ENCODE data around the gene AGBL4. TPM values are rescaled to one million over a fixed set of nuclear protein-coding genes. Genes with fewer than 3 reads are reported as not detected.

AGBL4 gene
- total RNA-seq, 6 experiments from 2014 or later = 0.06 to 1.8 (median 0.93) TPM

DNA sequence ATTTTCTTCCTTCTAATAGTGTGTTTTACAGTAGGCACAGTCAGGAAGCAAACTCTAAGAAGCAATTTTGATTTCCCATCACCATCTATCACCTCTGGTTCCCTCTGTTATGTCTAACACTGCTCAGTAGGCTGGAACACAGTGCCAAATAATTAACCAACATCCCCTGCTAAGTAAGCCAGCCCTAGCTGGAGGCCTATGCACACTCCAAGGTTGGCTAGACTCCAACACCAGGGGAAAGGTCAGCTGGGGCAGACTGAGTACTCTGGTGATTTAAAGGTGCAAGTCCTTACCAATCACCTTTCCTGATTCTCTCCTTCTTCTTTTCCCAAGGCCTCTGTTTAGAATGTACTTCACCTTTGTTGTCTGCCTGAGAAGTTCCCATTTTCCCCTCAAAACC lies 1200.6 kb downstream of the AGBL4 start:
- TF ChIP-seq, protein P1, sequence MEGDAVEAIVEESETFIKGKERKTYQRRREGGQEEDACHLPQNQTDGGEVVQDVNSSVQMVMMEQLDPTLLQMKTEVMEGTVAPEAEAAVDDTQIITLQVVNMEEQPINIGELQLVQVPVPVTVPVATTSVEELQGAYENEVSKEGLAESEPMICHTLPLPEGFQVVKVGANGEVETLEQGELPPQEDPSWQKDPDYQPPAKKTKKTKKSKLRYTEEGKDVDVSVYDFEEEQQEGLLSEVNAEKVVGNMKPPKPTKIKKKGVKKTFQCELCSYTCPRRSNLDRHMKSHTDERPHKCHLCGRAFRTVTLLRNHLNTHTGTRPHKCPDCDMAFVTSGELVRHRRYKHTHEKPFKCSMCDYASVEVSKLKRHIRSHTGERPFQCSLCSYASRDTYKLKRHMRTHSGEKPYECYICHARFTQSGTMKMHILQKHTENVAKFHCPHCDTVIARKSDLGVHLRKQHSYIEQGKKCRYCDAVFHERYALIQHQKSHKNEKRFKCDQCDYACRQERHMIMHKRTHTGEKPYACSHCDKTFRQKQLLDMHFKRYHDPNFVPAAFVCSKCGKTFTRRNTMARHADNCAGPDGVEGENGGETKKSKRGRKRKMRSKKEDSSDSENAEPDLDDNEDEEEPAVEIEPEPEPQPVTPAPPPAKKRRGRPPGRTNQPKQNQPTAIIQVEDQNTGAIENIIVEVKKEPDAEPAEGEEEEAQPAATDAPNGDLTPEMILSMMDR (IDR thresholded peaks at IDR 0.05) = no peak
- no peak for TF ChIP-seq POLR2A (IDR thresholded peaks at IDR 0.05)
- intact Hi-C loops (cut with DNase I) = no loop called here
- ATAC-seq (peak; percentile 92 to 99 (median 98)), DNase-seq (peak; percentile 57 to 87 (median 71))
- Histone ChIP-seq H3K4me3 (no peak overlapping the region), H3K9me3 (no peaks in the 10 kb centered on the region), H3K27me3 (no peaks in the 10 kb centered on the region), H3K4me1 (peaks cover 0 to 2% (median 0%) of the 10 kb centered on the region in 4 donors), H3K27ac (no peak overlapping the region), H3K36me3 (no peaks in the 10 kb centered on the region)

DNA sequence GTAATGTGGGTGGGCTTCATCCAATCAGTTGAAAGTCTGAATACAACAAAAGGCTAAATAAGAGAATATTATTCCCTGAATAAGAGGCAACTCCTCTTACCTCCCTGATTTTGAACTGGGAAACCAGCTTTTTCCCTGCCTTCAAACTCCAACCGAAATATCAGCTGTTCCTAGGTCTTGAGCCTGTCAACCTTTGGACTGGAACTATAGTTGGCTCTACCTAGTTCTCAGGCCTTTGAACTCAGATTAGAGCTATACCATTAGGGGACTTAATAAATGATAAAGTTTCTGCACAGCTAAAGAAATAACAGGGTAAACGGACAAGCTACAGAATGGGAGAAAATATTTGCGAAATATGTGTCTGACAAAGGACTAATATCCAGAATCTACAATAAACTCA lies 1203.3 kb downstream of the AGBL4 start:
- TF ChIP-seq POLR2A (IDR thresholded peaks at IDR 0.05) = no peak
- TF ChIP-seq, protein P1 (IDR thresholded peaks at IDR 0.05) = no peak
- intact Hi-C loops (cut with DNase I) = no loop called here
- ATAC-seq = no peak
- H3K4me3 ChIP-seq = no peak overlapping the region
- H3K4me1 ChIP-seq = peaks cover 0 to 2% (median 0%) of the 10 kb centered on the region in 4 donors
- H3K27ac ChIP-seq = no peak overlapping the region
- H3K36me3 ChIP-seq = no peaks in the 10 kb centered on the region
- no peaks in the 10 kb centered on the region for H3K9me3 ChIP-seq
- WGBS (ENCODE audit: insufficient coverage, low coverage, low lambda C conversion rate, missing lambda C conversion rate) = 81% methylated on average over 3 of the region's 3 CpGs
- no peak for DNase-seq
- no peaks in the 10 kb centered on the region for H3K27me3 ChIP-seq

DNA sequence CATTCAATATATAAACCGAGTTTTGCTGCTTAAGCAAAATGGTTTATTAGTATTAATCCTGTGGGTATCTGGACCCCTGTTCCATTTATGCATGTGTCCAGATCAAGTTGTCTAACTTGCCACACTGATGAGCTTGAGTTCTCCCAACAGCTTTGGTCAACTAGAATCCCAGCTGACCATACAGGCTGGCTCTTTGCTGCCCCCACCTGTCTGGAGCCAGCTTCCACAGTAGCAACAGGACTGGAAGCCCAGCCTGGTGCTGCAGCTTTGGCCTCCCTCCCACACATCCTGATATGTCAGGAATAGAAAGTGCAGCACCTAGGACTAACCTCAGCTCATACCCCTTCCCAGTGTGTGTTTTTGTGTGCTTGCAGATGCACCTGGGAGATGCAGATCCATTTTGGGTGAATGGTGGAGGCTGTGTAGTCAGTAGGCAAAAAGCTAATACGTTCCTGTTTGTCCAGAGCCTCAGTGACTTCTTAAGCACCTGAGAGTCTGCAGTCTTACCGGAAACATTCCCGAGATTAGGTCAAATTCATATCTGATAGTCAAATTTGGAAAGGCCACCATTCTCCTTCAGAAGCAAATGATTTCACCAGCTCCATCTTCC lies 1206.1 kb downstream of the AGBL4 start:
- no peak for TF ChIP-seq POLR2A (IDR thresholded peaks at IDR 0.05)
- TF ChIP-seq, protein P1 (IDR thresholded peaks at IDR 0.05) = peak; percentile 60 to 82 (median 78)
- intact Hi-C loops (cut with DNase I) = no loop called here
- 21% methylated on average over 3 of the region's 4 CpGs for whole genome bisulfite sequencing (ENCODE audit: insufficient coverage, low coverage, low lambda C conversion rate, missing lambda C conversion rate)
- no peaks in the 10 kb centered on the region for H3K9me3 ChIP-seq
- no peaks in the 10 kb centered on the region for H3K36me3 ChIP-seq
- DNase-seq (peak; percentile 66 to 68 (median 66)), ATAC-seq (peak; percentile 86 to 95 (median 94))
- H3K4me1 ChIP-seq = no peaks in the 10 kb centered on the region
- H3K27me3 ChIP-seq = no peaks in the 10 kb centered on the region
- H3K4me3 ChIP-seq = no peak overlapping the region
- H3K27ac ChIP-seq = no peak overlapping the region

DNA sequence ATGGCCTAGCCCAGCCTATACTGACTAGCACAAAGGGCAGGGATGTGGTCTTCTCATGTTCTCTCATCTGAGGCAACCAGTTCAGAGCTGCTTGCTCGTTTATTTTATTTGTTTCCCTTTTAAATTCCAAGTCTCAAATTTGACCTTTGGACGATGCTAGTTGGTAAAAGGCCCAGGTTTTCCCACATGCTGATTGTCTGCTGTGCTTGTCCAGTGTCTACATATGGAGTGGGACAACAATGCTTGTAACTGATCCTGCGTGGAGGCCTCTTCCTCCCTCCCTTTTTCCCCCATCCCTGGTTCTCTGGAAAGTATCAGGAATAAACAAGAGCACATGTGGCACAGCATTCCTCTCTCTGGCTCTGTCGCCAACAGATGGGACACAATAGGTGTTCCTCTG lies 1213.0 kb downstream of the AGBL4 start:
- Histone ChIP-seq H3K36me3 (no peaks in the 10 kb centered on the region), H3K27me3 (no peaks in the 10 kb centered on the region), H3K4me1 (no peaks in the 10 kb centered on the region), H3K9me3 (no peaks in the 10 kb centered on the region), H3K4me3 (no peak overlapping the region), H3K27ac (no peak overlapping the region)
- ATAC-seq (peak in 3 of 4 donors; percentile 37 to 69 (median 46)), DNase-seq (no peak)
- TF ChIP-seq, protein P1 (IDR thresholded peaks at IDR 0.05) = no peak
- TF ChIP-seq POLR2A (IDR thresholded peaks at IDR 0.05) = no peak
- intact Hi-C loops (cut with DNase I) = no loop called here
- 44% methylated on average over 4 of the region's 4 CpGs for WGBS (ENCODE audit: insufficient coverage, low coverage, low lambda C conversion rate, missing lambda C conversion rate)
